SK-N-MC (cell line): ENCODE data around the gene C3orf52.

Source experiments
- DNase-seq: peaks from one replicate; pipeline ENCODE4 v3.0.0-alpha.2; 2011; ENCODE audit warnings: low read depth, low spot score
- H3K27ac ChIP-seq: fragments of 200-600 bp; sonication (generic); 2 replicates; pipeline ENCODE4 v1.5.1; 2016; ENCODE audit warnings: mixed run types
- H3K36me3 ChIP-seq: fragments of 200-600 bp; sonication (generic); 2 replicates; pipeline ENCODE4 v1.6.1; 2017; ENCODE audit warnings: antibody characterized with exemption, low read length, mixed read lengths; ENCODE audit not compliant: insufficient read depth
- H3K4me3 ChIP-seq: fragments of 200-600 bp; sonication (generic); 2 replicates; pipeline ENCODE4 v1.5.1; 2016
- H3K9ac ChIP-seq: fragments of 200-600 bp; sonication (generic); 2 replicates; pipeline ENCODE4 v1.8.0; 2017; ENCODE audit warnings: mixed run types, mixed read lengths; ENCODE audit not compliant: insufficient read length
- H3K9me3 ChIP-seq: fragments of 200-600 bp; sonication (generic); 2 replicates; pipeline ENCODE4 v1.6.1; 2017; ENCODE audit warnings: low read depth, mild to moderate bottlenecking, antibody characterized with exemption, low read length, moderate library complexity, mixed read lengths
- EZH2 ChIP-seq: fragments of 200-600 bp; sonication (generic); IDR thresholded peaks from one replicate; pipeline ENCODE4 v1.6.1; 2017; ENCODE audit warnings: antibody characterized with exemption
- FOXP2 ChIP-seq: optimal IDR thresholded peaks from 2 replicates; pipeline ENCODE3; 2011; ENCODE audit warnings: mild to moderate bottlenecking, moderate library complexity; ENCODE audit not compliant: insufficient read depth; ENCODE audit errors: extremely low read length, control extremely low read depth
- POLR2AphosphoS5 ChIP-seq: IDR thresholded peaks from 2 replicates; pipeline ENCODE4 v1.6.1; 2012; ENCODE audit warnings: mild to moderate bottlenecking, low read depth, low read length, borderline replicate concordance

The C3orf52 gene

DNA sequence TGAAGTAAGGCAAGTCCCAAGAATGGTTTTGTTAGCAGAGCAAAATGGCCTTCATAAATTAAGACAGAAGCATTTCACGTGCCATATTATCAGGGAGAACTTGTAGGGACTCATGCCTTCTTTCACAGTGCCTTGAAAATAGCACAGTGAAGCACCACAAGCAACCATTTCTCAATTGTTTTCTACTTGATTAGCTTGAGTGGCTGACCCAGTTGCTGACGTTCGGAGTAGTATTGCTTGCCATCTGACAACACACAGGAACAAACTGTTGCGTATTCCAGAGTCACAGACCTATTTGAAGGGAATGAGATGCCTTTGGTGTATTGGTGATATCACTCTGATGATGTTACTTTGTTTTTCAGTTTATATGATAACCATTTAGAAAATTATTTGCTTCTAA is 3.0 kb upstream of the C3orf52 start:
- DNase-seq: no peak
- TF ChIP-seq FOXP2: no peak
- no peak for TF ChIP-seq EZH2
- H3K36me3 ChIP-seq: no peaks in the 10 kb centered on the region

GRCh38 chr3:112084980-112085705 is 1.0 kb upstream of the C3orf52 start:
- no peak for TF ChIP-seq EZH2
- TF ChIP-seq FOXP2: no peak
- TF ChIP-seq POLR2AphosphoS5: no peak
- DNase-seq: no peak
- Histone ChIP-seq H3K36me3 (no peaks in the 10 kb centered on the region), H3K27ac (no peak overlapping the region), H3K4me3 (no peak overlapping the region), H3K9ac (no peak overlapping the region), H3K9me3 (no peaks in the 10 kb centered on the region)

More for the DNA sequence above, 3.0 kb upstream of the C3orf52 start:
- no peak overlapping the region for H3K4me3 ChIP-seq
- H3K27ac ChIP-seq: no peak overlapping the region
- no peak overlapping the region for H3K9ac ChIP-seq
- H3K9me3 ChIP-seq: no peaks in the 10 kb centered on the region

DNA sequence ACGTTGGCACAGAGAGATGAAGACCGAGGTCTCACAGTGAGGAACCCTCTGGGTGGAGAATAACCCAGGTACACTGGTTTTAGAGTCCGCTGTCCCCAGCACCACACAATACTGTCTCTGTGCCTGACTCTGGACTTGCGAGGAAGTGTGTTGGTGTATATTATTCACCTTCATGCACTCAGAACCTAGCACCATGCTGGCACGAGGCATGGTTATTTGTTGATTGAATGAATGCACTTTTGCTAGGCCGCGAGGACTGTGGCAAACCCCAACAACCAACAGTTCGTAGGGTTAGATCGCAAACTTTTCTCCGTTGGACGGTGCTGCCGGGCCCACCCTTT is 484 bp upstream of the C3orf52 start:
- Histone ChIP-seq H3K4me3 (no peak overlapping the region), H3K9me3 (no peaks in the 10 kb centered on the region), H3K27ac (no peak overlapping the region), H3K9ac (no peak overlapping the region), H3K36me3 (no peaks in the 10 kb centered on the region)
- DNase-seq: no peak
- no peak for TF ChIP-seq FOXP2
- no peak for TF ChIP-seq EZH2
- TF ChIP-seq POLR2AphosphoS5: no peak

- H3K9ac ChIP-seq: no peak overlapping the region
- no peak overlapping the region for H3K4me3 ChIP-seq
- H3K27ac ChIP-seq: no peak overlapping the region
- H3K36me3 ChIP-seq: no peaks in the 10 kb centered on the region
- no peak for TF ChIP-seq POLR2AphosphoS5
- TF ChIP-seq EZH2: no peak
- TF ChIP-seq FOXP2: no peak
- H3K9me3 ChIP-seq: no peaks in the 10 kb centered on the region
- DNase-seq: no peak
Measured at GRCh38 chr3:112086875-112087524, 811 bp downstream of the C3orf52 start.

GRCh38 chr3:112087746-112088145 is 1.6 kb downstream of the C3orf52 start:
- H3K27ac ChIP-seq: no peak overlapping the region
- no peaks in the 10 kb centered on the region for H3K36me3 ChIP-seq
- H3K4me3 ChIP-seq: no peak overlapping the region
- no peak overlapping the region for H3K9ac ChIP-seq
- TF ChIP-seq POLR2AphosphoS5: no peak
- no peak for TF ChIP-seq EZH2
- TF ChIP-seq FOXP2: no peak
- no peaks in the 10 kb centered on the region for H3K9me3 ChIP-seq
- DNase-seq: no peak

DNA sequence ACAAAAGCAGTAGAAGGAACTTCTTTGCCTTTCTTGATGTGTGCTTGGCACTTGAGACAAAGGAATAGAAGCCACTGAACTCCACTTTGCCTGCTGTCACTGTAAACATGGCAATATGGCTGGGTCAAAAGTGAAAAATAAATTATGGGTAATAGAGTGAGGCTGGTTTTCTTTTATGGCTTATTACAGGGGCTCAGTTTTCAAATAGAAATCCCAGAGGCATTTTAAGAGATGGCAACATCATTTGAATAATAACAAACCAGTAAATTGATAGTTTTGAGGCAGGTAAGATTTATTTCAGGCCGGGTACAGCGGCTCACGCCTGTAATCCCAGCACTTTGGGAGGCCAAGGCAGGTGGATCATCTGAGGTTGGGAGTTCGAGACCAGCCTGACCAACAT is 2.8 kb downstream of the C3orf52 start:
- Histone ChIP-seq H3K4me3 (no peak overlapping the region), H3K27ac (no peak overlapping the region), H3K36me3 (no peaks in the 10 kb centered on the region), H3K9me3 (no peaks in the 10 kb centered on the region), H3K9ac (no peak overlapping the region)
- no peak for TF ChIP-seq EZH2
- no peak for DNase-seq

DNA sequence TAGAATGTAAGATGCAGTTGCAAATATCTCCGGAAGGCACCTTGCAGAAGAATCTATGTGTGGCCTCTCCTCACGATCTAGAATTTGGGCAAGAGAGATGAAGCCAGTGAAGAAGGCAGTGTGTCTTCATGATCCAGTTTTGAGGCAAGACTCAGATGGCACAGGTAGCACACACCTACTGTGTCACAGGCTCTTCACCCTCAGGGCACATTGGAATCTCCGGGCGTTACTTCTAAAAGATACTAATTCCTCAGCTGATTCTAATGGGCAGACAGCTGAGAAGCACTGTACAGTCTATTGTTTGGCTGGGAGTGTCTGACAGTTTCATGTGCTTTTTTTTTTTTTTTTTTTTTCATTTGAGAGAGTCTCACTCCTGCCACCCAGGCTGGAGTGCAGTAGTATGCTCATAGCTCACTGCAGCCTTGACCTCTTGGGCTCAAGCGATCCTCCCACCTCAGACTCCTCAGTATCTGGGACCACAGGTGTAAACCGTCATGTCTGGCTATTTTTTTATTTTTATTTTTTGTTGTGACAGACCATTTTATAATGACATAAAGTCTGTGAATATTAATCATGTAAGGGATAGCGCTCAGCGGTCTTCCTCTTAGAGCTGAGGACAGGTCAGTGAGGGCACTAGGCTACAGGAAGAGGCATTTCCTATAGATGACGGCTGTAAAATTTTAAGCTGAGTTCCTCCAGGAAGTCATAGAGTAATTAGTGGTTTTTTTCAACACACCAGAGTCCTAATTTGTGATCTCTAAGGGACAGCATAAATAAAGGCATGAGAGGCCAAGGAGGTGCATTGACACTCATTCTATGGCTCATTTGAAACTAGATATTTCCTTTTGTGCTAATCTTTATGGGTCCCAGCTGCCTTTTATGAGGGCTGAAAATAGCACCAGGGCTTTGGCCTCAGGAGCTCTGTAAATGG is 4.0 kb downstream of the C3orf52 start:
- no peak overlapping the region for H3K9ac ChIP-seq
- no peak for TF ChIP-seq POLR2AphosphoS5
- no peak for TF ChIP-seq EZH2
- TF ChIP-seq FOXP2: no peak
- DNase-seq: no peak
- H3K36me3 ChIP-seq: no peaks in the 10 kb centered on the region
- H3K4me3 ChIP-seq: no peak overlapping the region
- no peaks in the 10 kb centered on the region for H3K9me3 ChIP-seq
- no peak overlapping the region for H3K27ac ChIP-seq

DNA sequence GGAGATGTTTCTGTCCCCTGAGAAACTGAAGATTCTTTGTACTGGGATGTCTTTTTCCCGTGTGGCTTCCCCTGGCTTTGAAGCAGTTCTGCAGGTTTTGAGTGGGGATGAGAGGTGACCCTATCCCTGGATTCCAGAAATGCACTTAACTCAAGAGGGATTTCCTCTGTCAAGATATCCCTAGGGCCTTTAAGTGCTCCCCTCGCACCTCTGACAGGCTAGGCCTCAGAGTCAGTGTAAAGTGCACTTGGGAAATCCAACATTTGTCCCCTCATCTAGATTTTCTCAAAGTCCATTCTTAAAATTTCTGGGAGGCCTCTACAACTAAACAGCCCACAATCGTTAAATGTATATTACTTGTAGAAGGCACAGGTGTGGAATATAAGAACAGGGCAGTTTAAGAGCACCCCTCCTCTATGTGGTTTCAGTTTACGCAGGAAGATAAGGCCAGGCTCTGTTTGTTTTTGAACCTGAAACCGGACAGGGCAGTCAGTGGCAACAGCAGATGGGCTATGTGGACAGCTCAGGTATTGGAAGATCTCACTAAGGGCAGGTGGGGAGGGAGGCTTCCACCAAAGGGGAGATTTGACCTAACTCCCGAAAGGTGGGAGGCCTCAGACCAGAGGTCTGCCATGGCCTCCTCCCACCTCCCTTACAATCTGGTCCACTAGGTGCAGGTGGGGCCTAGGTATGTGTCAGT is 4.8 kb downstream of the C3orf52 start:
- Histone ChIP-seq H3K9me3 (no peaks in the 10 kb centered on the region), H3K27ac (no peak overlapping the region), H3K4me3 (no peak overlapping the region), H3K36me3 (no peaks in the 10 kb centered on the region), H3K9ac (no peak overlapping the region)
- TF ChIP-seq FOXP2 (no peak), POLR2AphosphoS5 (no peak), EZH2 (no peak)
- DNase-seq: no peak
